ENCODE results near the gene KRT33B. TPM values are rescaled to one million over a fixed set of nuclear protein-coding genes. Genes with fewer than 3 reads are reported as not detected.
"Not testable (repeated sequence)": the region's sequence is repeated elsewhere in the genome, so short reads cannot be mapped to it uniquely, and the experiment has no call there.

Gene KRT33B
- total and polyA plus RNA-seq, 2 of the 13 experiments (the other 11 are each of a cell fraction or from before 2014, with no cell fraction given), result not detected

- TF ChIP-seq, protein P1, sequence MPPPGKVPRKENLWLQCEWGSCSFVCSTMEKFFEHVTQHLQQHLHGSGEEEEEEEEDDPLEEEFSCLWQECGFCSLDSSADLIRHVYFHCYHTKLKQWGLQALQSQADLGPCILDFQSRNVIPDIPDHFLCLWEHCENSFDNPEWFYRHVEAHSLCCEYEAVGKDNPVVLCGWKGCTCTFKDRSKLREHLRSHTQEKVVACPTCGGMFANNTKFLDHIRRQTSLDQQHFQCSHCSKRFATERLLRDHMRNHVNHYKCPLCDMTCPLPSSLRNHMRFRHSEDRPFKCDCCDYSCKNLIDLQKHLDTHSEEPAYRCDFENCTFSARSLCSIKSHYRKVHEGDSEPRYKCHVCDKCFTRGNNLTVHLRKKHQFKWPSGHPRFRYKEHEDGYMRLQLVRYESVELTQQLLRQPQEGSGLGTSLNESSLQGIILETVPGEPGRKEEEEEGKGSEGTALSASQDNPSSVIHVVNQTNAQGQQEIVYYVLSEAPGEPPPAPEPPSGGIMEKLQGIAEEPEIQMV (CRISPR knock-in tag; IDR thresholded peaks at IDR 0.05; ENCODE audit: low read depth), result no peak
- no peak for TF ChIP-seq ZNF615 (CRISPR knock-in tag; IDR thresholded peaks at IDR 0.05; ENCODE audit: borderline replicate concordance)
- no peak for TF ChIP-seq GABPA (IDR thresholded peaks at IDR 0.05; ENCODE audit: low read depth, low read length)
- TF ChIP-seq GABPA (CRISPR knock-in tag; IDR thresholded peaks at IDR 0.05; ENCODE audit: low read depth), result no peak
- no peak for TF ChIP-seq ZNF816 (CRISPR knock-in tag; IDR thresholded peaks at IDR 0.05; ENCODE audit: borderline replicate concordance)
Observed at GRCh38 chr17:41347869-41348760, 21.5 kb downstream of the KRT33B start (continued).

GRCh38 chr17:41346421-41346820, 23.2 kb downstream of the KRT33B start:
- H3K27me3 ChIP-seq (ENCODE audit: control insufficient read depth in 1 of 2, insufficient read depth in 2 of 2, low read length in 2 of 2); POLR2A ChIA-PET; H2AFZ ChIP-seq (ENCODE audit: low read length); H3K4me2 ChIP-seq (ENCODE audit: low read depth, low read length); DNase-seq (ENCODE audit: low spot score); intact Hi-C loops (cut with micrococcal nuclease; ENCODE audit: unreplicated experiment); FAIRE-seq; in situ Hi-C loops (cut with HindIII; ENCODE audit: extremely low pct_ligation_motif_present, low pct_unique_long_range_greater_than_20kb); H3K79me2 ChIP-seq (ENCODE audit: insufficient read depth, low read length); H3K4me1 ChIP-seq (ENCODE audit: insufficient read depth, low read length); H3K9ac ChIP-seq (ENCODE audit: insufficient read depth, low read depth, low read length); H3K36me3 ChIP-seq (replicated peaks in 1 of 2; ENCODE audit: control insufficient read depth in 1 of 2, insufficient read depth in 2 of 2, low read length in 2 of 2); ATAC-seq; H3K27ac ChIP-seq (ENCODE audit: extremely low read length, insufficient read depth, low read length); H3K4me3 ChIP-seq (replicated peaks in 1 of 3; ENCODE audit: insufficient read depth in 1 of 3, low read depth in 2 of 3, low read length in 3 of 3); BruUV-seq (replicated peaks); CTCF ChIA-PET (ENCODE audit: low intra/inter-chr PET ratio, low total read pairs); H4K20me1 ChIP-seq (ENCODE audit: insufficient read depth, low read length): not testable (repeated sequence)
- H3K9me3 ChIP-seq (ENCODE audit: low read length), result peaks cover 11% of the 10 kb centered on the region; the same call in 1 of the 2 replicates
- 66% methylated on average over 14 of the region's 16 CpGs for WGBS (ENCODE audit: low lambda C conversion rate)
